ENCODE measurements around the gene PNISR.

The PNISR gene

GRCh38 chr6:99416892-99417767 lies 8.0 kb downstream of the PNISR start:
- Histone ChIP-seq H3K27me3 (ENCODE audit: control insufficient read depth, insufficient read depth, low read length) (no peaks in the 10 kb centered on the region), H2AFZ (no peak overlapping the region), H3K9ac (no peak overlapping the region), H3K36me3 (ENCODE audit: control insufficient read depth, insufficient read depth, low read length) (no peaks in the 10 kb centered on the region), H3K4me3 (ENCODE audit: low read depth, low read length) (no peak overlapping the region), H3K9me3 (ENCODE audit: control insufficient read depth, low read length) (no peaks in the 10 kb centered on the region), H3K4me1 (peaks cover 19% of the 10 kb centered on the region), H3K79me2 (peaks cover 44% of the 10 kb centered on the region), H3K4me2 (ENCODE audit: low read length) (no peak overlapping the region), H3K27ac (no peak overlapping the region)
- no peak for TF ChIP-seq CTCF (IDR thresholded peaks at IDR 0.05)

- Histone ChIP-seq H3K4me2 (ENCODE audit: low read length) (no peak overlapping the region), H3K27me3 (ENCODE audit: control insufficient read depth, insufficient read depth, low read length) (no peaks in the 10 kb centered on the region), H2AFZ (no peak overlapping the region), H3K9ac (no peak overlapping the region), H3K4me3 (ENCODE audit: low read depth, low read length) (no peak overlapping the region), H3K36me3 (ENCODE audit: control insufficient read depth, insufficient read depth, low read length) (no peaks in the 10 kb centered on the region), H3K9me3 (ENCODE audit: control insufficient read depth, low read length) (no peaks in the 10 kb centered on the region), H3K27ac (no peak overlapping the region), H3K4me1 (peaks cover 10% of the 10 kb centered on the region), H3K79me2 (peaks cover 35% of the 10 kb centered on the region)
- no peak for TF ChIP-seq CTCF (IDR thresholded peaks at IDR 0.05)
These were observed 8.9 kb downstream of the PNISR start for GRCh38 chr6:99416226-99416625.

GRCh38 chr6:99415446-99415845 lies 9.7 kb downstream of the PNISR start:
- peaks cover 8% of the 10 kb centered on the region for H3K4me1 ChIP-seq

GRCh38 chr6:99412065-99412464 lies 13.0 kb downstream of the PNISR start:
- Histone ChIP-seq H3K9ac (no peak overlapping the region), H3K79me2 (peaks cover 15% of the 10 kb centered on the region), H3K36me3 (ENCODE audit: control insufficient read depth, insufficient read depth, low read length) (no peaks in the 10 kb centered on the region), H3K4me2 (ENCODE audit: low read length) (no peak overlapping the region), H3K27ac (no peak overlapping the region), H3K9me3 (ENCODE audit: control insufficient read depth, low read length) (no peaks in the 10 kb centered on the region), H3K4me1 (peaks cover 4% of the 10 kb centered on the region), H2AFZ (no peak overlapping the region), H3K27me3 (ENCODE audit: control insufficient read depth, insufficient read depth, low read length) (no peaks in the 10 kb centered on the region), H3K4me3 (ENCODE audit: low read depth, low read length) (no peak overlapping the region)
- no peak for TF ChIP-seq CTCF (IDR thresholded peaks at IDR 0.05)

More at GRCh38 chr6:99415446-99415845, 9.7 kb downstream of the PNISR start:
- TF ChIP-seq CTCF (IDR thresholded peaks at IDR 0.05) = no peak
- Histone ChIP-seq H3K9ac (no peak overlapping the region), H3K36me3 (ENCODE audit: control insufficient read depth, insufficient read depth, low read length) (no peaks in the 10 kb centered on the region), H3K27ac (no peak overlapping the region), H3K4me3 (ENCODE audit: low read depth, low read length) (no peak overlapping the region), H3K4me2 (ENCODE audit: low read length) (no peak overlapping the region), H3K79me2 (peaks cover 35% of the 10 kb centered on the region), H3K9me3 (ENCODE audit: control insufficient read depth, low read length) (no peaks in the 10 kb centered on the region), H3K27me3 (ENCODE audit: control insufficient read depth, insufficient read depth, low read length) (no peaks in the 10 kb centered on the region), H2AFZ (no peak overlapping the region)

- Histone ChIP-seq H2AFZ (no peak overlapping the region), H3K36me3 (ENCODE audit: control insufficient read depth, insufficient read depth, low read length) (no peaks in the 10 kb centered on the region), H3K4me2 (ENCODE audit: low read length) (no peak overlapping the region), H3K9ac (no peak overlapping the region), H3K27me3 (ENCODE audit: control insufficient read depth, insufficient read depth, low read length) (no peaks in the 10 kb centered on the region), H3K9me3 (ENCODE audit: control insufficient read depth, low read length) (no peaks in the 10 kb centered on the region), H3K4me1 (peaks cover 3% of the 10 kb centered on the region), H3K79me2 (peaks cover 13% of the 10 kb centered on the region), H3K4me3 (ENCODE audit: low read depth, low read length) (no peak overlapping the region), H3K27ac (no peak overlapping the region)
- no peak for TF ChIP-seq CTCF (IDR thresholded peaks at IDR 0.05)
These were observed 15.4 kb downstream of the PNISR start for GRCh38 chr6:99409672-99410071.

Data from parathyroid adenoma (tissue), 2 donors.